Endodermal cell (in vitro differentiated cells): ENCODE results near the gene ACAP2. TPM values are rescaled to one million over a fixed set of nuclear protein-coding genes. Genes with fewer than 3 reads are reported as not detected.
"Not testable (repeated sequence)": the region's sequence is repeated elsewhere in the genome, so short reads cannot be mapped to it uniquely, and the experiment has no call there.

ENCODE experiments used
- DNase-seq: peaks from one replicate; pipeline ENCODE4 v3.0.0-alpha.2; 2017
- H3K27ac ChIP-seq: 2 replicates; pipeline ENCODE4 v1.5.1; 2013; ENCODE audit warnings: mild to moderate bottlenecking, low read depth, low read length, moderate library complexity
- H3K27me3 ChIP-seq: 2 replicates; pipeline ENCODE4 v1.6.1; 2013; ENCODE audit warnings: mild to moderate bottlenecking, low read length, moderate library complexity; ENCODE audit not compliant: insufficient read depth, control insufficient read depth, poor library complexity, severe bottlenecking
- H3K36me3 ChIP-seq: 2 replicates; pipeline ENCODE4 v1.7.0; 2013; ENCODE audit warnings: mild to moderate bottlenecking, low read length, moderate library complexity; ENCODE audit not compliant: control insufficient read depth, insufficient read depth
- H3K4me1 ChIP-seq: one replicate; pipeline ENCODE4 v1.7.0; 2013; ENCODE audit warnings: low read length; ENCODE audit not compliant: control insufficient read depth, insufficient read depth
- H3K4me3 ChIP-seq: 2 replicates; pipeline ENCODE4 v1.5.1; 2013; ENCODE audit warnings: mild to moderate bottlenecking, low read length, moderate library complexity
- H3K9ac ChIP-seq: 2 replicates; pipeline ENCODE4 v1.6.1; 2013; ENCODE audit warnings: mild to moderate bottlenecking, low read length, moderate library complexity; ENCODE audit not compliant: poor library complexity, severe bottlenecking; ENCODE audit errors: extremely low read depth
- H3K9me3 ChIP-seq: 2 replicates; pipeline ENCODE4 v1.6.1; 2013; ENCODE audit warnings: mild to moderate bottlenecking, low read length, moderate library complexity; ENCODE audit not compliant: control insufficient read depth
- H3K27ac Mint-ChIP-seq: 2 replicates; pipeline ENCODE4 v1.8.0; 2020; ENCODE audit warnings: mixed read lengths
- H3K27me3 Mint-ChIP-seq: 2 replicates; pipeline ENCODE4 v1.8.0; 2021; ENCODE audit warnings: mild to moderate bottlenecking, mixed read lengths; ENCODE audit not compliant: insufficient read depth
- H3K36me3 Mint-ChIP-seq: 2 replicates; pipeline ENCODE4 v1.8.0; 2020; ENCODE audit warnings: low read depth, mixed read lengths
- H3K4me1 Mint-ChIP-seq: 2 replicates; pipeline ENCODE4 v1.8.0; 2020; ENCODE audit warnings: mixed read lengths
- H3K4me3 Mint-ChIP-seq: 2 replicates; pipeline ENCODE4 v1.8.0; 2020; ENCODE audit warnings: mild to moderate bottlenecking, moderate library complexity, mixed read lengths
- H3K9me3 Mint-ChIP-seq: 2 replicates; pipeline ENCODE4 v1.8.0; 2020; ENCODE audit warnings: mild to moderate bottlenecking, mixed read lengths
- CTCF ChIP-seq: fragments of 200-600 bp; sonication (generic); conservative IDR thresholded peaks from 2 replicates; pipeline ENCODE4 v1.5.0; 2021; ENCODE audit warnings: antibody characterized with exemption, mild to moderate bottlenecking
- WGBS, 2 experiments: methylation state at CpG; one replicate each; pipeline versions ENCODE4 v1.1.5 to v1.1.7; 2013; ENCODE audit warnings: missing lambda C conversion rate in 2 of 2, mixed read lengths in 1 of 2; ENCODE audit not compliant: insufficient coverage in 1 of 2, insufficient read length in 1 of 2; 5-methylcytosine and 5-hydroxymethylcytosine counted together
- total RNA-seq, 2 donors: library from RNA; stranded (reverse); fragmentation: NEBNext Ultra II Directional in 1 of 2; extraction: Animal tissue kit (Norgen Biotek cat#: 25700) in 1 of 2; gene quantifications; 2 replicates in 1 of 2; 3 replicates in 1 of 2; pipeline ENCODE4 v1.2.1, GENCODE V29; 2021

The ACAP2 gene
- total RNA-seq, 2 donors from 2014 or later = 61.9 to 70.5 TPM

GRCh38 chr3:195296662-195297061, 146.2 kb downstream of the ACAP2 start:
- Mint-ChIP-seq H3K36me3 (peaks cover 60% of the 10 kb centered on the region), H3K9me3 (peaks cover 5% of the 10 kb centered on the region), H3K4me3 (no peak overlapping the region), H3K27me3 (no peaks in the 10 kb centered on the region), H3K27ac (no peak overlapping the region), H3K4me1 (peaks cover 11% of the 10 kb centered on the region)
- Histone ChIP-seq H3K4me3 (peak overlapping the region; percentile 69), H3K27me3 (no peaks in the 10 kb centered on the region), H3K9me3 (peaks cover 18% of the 10 kb centered on the region), H3K36me3 (peaks cover 55% of the 10 kb centered on the region), H3K4me1 (no peaks in the 10 kb centered on the region), H3K27ac (no peak overlapping the region), H3K9ac (no peak overlapping the region)
- no peak for TF ChIP-seq CTCF
- no peak for DNase-seq
- no CpG with 5 or more reads among the region's 1 CpG for WGBS, 2 experiments

- peaks cover 3% of the 10 kb centered on the region for H3K9me3 Mint-ChIP-seq
- WGBS, 2 experiments = 100% methylated on average over 1 of the region's 1 CpG; no CpG with 5 or more reads in 1 of the 2 experiments
- Histone ChIP-seq H3K4me1 (peaks cover 5% of the 10 kb centered on the region), H3K9me3 (peaks cover 23% of the 10 kb centered on the region), H3K27ac (no peak overlapping the region), H3K27me3 (no peaks in the 10 kb centered on the region), H3K4me3 (no peak overlapping the region), H3K36me3 (peaks cover 69% of the 10 kb centered on the region), H3K9ac (no peak overlapping the region)
- TF ChIP-seq CTCF = no peak
- DNase-seq = no peak
- H3K27ac Mint-ChIP-seq = no peak overlapping the region
- no peak overlapping the region for H3K4me3 Mint-ChIP-seq
- H3K27me3 Mint-ChIP-seq = no peaks in the 10 kb centered on the region
- H3K36me3 Mint-ChIP-seq = peaks cover 71% of the 10 kb centered on the region
- H3K4me1 Mint-ChIP-seq = peaks cover 16% of the 10 kb centered on the region
Observed at GRCh38 chr3:195291121-195291520, 151.7 kb downstream of the ACAP2 start.

- H3K27me3 Mint-ChIP-seq, H3K4me3 Mint-ChIP-seq, H3K9ac ChIP-seq, H3K9me3 Mint-ChIP-seq, H3K4me1 ChIP-seq, H3K27ac ChIP-seq, DNase-seq, H3K27ac Mint-ChIP-seq, H3K27me3 ChIP-seq, H3K4me3 ChIP-seq: not testable (repeated sequence)
- peaks cover 65% of the 10 kb centered on the region for H3K36me3 ChIP-seq
- H3K4me1 Mint-ChIP-seq = peaks cover 19% of the 10 kb centered on the region
- peaks cover 19% of the 10 kb centered on the region for H3K9me3 ChIP-seq
- 94% methylated on average over 4 of the region's 5 CpGs; no CpG with 5 or more reads in 1 of the 2 experiments for WGBS, 2 experiments
- peaks cover 68% of the 10 kb centered on the region for H3K36me3 Mint-ChIP-seq
Observed at GRCh38 chr3:195290643-195291042, 152.2 kb downstream of the ACAP2 start.
